Coronary artery (tissue), 2 donors: ENCODE results near the gene IP6K1.
A peak's percentile ranks its signal among the peaks of the same experiment; 100 is the strongest.
"Not testable (repeated sequence)": the region's sequence is repeated elsewhere in the genome, so short reads cannot be mapped to it uniquely, and the experiment has no call there.

Experiments used
- DNase-seq: peaks from one replicate; pipeline ENCODE4 v3.0.0-alpha.2; 2017; ENCODE audit warnings: low spot score
- H3K27ac ChIP-seq, 2 donors: fragments of 200-600 bp; sonication (generic); one replicate each; pipeline ENCODE4 v1.5.1; 2016 to 2019
- H3K4me3 ChIP-seq: fragments of 200-600 bp; sonication (generic); 2 replicates; pipeline ENCODE4 v1.5.1; 2016; ENCODE audit warnings: mild to moderate bottlenecking, moderate library complexity
- TF ChIP-seq, protein P1 (sequence below): fragments of 200-600 bp; sonication (generic); IDR thresholded peaks from one replicate; pipeline ENCODE4 v1.5.1; 2019; ENCODE audit warnings: antibody characterized with exemption

Gene IP6K1

DNA sequence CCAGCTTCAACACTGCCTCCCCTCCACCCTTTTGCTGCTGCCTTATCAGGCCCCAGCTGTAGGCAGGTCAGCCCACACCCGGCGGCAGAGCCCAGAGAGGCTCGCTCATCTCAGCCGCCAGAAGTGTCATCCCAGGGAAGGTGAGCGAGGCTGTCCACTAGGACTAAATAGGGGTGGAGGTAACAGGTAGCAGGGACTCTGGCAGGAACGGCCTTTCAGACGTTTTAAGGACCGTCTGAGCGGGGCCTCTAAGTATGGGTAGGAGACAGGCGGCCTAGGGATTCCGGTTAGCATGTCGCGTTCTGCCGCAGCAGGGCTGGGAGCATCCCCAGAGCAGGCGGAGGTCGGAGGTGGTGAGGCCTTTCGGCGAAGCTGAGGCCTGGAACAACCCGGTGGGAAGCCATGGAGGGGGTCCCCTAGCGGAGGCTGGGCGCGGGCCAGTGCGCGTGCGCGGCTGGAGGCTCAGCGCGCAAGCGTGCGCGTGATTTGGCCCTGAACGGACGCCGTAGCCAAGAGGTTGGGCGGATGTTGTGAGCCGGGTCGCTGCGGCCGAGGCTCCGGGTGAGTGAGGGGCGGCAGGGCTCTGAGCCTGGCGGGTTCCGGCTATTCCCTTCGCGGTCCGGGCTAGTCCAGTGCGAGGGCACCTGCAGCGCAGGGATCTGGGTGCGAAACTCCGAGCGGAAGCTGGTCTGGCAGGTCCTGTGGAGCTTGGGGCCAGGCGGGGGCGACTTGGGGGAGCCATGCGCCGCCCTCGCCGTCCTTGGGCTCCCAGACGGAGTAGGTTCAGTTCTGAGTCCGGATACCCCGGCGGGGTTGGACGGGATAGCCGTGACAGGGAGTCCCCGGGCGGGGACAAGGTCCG is 97.1 kb downstream of the IP6K1 start, which contains the start of the genes MST1 and RNF123:
TSS of gene MST1 (minus strand) at position 429 of the 862 bp plus-strand sequence. CDS start 783 bp downstream, outside the sequence.
TSS of gene RNF123 (plus strand) at position 512 of the 862 bp plus-strand sequence. CDS start 1,609 bp downstream, outside the sequence.
- TF ChIP-seq, protein P1, sequence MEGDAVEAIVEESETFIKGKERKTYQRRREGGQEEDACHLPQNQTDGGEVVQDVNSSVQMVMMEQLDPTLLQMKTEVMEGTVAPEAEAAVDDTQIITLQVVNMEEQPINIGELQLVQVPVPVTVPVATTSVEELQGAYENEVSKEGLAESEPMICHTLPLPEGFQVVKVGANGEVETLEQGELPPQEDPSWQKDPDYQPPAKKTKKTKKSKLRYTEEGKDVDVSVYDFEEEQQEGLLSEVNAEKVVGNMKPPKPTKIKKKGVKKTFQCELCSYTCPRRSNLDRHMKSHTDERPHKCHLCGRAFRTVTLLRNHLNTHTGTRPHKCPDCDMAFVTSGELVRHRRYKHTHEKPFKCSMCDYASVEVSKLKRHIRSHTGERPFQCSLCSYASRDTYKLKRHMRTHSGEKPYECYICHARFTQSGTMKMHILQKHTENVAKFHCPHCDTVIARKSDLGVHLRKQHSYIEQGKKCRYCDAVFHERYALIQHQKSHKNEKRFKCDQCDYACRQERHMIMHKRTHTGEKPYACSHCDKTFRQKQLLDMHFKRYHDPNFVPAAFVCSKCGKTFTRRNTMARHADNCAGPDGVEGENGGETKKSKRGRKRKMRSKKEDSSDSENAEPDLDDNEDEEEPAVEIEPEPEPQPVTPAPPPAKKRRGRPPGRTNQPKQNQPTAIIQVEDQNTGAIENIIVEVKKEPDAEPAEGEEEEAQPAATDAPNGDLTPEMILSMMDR: no peak
- peak within 1 kb of the TSS; percentile 50 to 76 for H3K27ac ChIP-seq
- peak; percentile 89 for DNase-seq

DNA sequence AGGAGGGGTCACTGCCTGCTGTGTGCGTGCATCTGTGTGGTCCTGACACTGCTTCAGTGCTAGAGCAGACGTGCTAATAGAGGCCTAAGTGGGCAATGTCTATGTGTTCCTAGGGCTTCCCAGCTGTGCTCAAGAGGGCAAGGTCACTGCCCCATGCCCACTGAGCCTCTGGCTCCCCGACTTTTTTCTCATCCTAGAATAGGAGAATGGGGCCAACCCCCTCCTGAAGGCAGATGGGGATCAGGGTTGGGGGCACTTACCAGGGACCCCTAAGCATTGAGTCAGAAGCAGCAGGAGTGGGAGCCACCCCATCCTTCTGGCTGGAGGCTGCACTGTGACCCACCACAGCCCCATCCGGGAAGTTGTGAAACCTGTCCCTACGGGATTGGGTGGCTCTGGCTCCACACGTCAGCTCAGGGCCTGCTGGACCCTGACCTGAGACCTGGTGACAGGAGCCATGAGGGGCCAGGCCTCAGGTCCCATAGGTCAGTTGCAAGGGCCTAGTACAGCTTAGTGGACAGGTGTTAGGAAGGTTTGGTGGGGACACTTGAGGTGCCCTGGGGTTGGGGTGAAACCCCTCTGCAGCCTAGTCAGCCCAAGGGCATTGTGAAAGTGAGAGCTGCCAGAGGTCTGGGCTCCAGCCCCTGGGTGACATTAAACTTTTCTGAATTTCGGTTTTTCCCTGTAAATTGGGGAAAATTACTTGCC is 97.8 kb downstream of the IP6K1 start:
- not testable (repeated sequence) for DNase-seq
- Histone ChIP-seq H3K27ac (peak overlapping the region; percentile 50 to 76), H3K4me3 (peak overlapping the region; percentile 85)

More for the DNA sequence above, 97.1 kb downstream of the IP6K1 start, which contains the start of the genes MST1 and RNF123:
- H3K4me3 ChIP-seq: peak within 1 kb of the TSS; percentile 85

DNA sequence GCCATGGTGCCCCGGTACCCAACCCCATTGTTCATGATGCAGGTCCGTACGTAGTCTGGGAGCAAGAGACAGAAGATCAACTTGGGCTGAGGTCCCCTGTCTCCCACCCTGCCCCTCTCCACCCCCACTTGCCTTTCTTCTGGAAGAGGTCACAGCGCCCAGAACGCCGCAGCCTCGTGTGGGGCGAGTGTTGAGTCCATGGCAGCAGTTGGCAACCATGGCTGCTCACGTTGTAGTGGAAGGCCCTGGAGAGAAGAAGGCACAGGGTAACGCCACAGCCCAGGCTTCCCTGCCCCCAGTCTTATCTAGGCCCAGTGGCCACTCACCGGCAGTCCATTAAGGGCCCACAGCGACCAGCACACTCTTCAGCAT is 98.9 kb downstream of the IP6K1 start:
- Histone ChIP-seq H3K4me3 (peak overlapping the region; percentile 63), H3K27ac (peak overlapping the region in 1 of 2 donors; percentile 32)
- not testable (repeated sequence) for DNase-seq

DNA sequence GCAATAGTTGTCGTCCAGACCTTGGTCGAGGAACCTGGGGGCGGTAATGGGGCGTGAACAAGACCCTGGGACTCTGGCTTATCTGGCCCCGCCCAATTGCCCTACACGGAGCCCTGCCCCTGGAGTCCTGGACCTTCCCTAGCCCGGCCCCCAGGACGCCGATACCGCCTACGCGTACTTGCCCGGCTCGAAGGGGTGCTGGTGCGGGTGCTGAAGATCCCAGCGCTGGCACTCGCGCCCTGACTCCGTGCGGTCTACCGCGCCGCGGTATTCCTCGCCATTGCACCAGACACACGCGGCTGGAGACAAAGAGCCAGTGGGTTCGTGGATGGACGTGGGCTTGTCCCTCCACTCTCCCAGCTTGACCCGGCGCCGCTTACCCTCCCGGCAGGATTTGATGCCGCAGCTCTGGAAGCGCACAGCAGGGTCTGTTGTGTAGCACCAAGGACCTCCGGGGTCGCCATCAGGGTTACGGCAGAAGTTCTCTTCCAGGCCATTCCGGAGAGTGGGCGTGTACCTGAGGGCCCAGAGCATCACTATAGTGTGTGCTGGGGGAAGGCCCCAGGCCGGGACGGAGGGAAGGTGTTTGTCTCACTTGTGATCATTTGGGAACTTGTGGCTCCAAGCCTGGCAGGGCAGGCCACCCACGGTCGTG is 99.4 kb downstream of the IP6K1 start:
- peak overlapping the region in 1 of 2 donors; percentile 32 for H3K27ac ChIP-seq
- not testable (repeated sequence) for DNase-seq
- H3K4me3 ChIP-seq: peak overlapping the region; percentile 63

DNA sequence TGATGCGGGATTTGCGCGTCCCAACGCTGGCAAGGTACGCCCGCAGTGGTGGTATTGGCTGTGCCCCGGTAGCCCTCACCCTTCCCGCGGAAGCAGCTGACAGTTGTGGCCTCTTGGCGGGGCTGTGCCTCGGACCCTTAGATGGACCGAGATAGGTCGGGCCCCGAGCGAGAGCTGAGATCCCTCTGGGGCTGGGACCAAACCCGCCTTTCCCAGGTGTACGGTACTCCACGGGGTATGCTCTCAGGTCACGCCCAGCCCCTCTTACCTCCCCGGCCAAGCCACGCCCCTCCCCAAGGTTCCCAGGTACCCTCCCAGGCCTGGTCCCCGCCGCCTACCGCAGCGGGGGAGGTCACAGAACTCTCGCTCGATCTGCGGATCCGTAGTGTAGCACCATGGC is 100.0 kb downstream of the IP6K1 start:
- not testable (repeated sequence) for H3K27ac ChIP-seq, DNase-seq
- peak overlapping the region; percentile 63 for H3K4me3 ChIP-seq

DNA sequence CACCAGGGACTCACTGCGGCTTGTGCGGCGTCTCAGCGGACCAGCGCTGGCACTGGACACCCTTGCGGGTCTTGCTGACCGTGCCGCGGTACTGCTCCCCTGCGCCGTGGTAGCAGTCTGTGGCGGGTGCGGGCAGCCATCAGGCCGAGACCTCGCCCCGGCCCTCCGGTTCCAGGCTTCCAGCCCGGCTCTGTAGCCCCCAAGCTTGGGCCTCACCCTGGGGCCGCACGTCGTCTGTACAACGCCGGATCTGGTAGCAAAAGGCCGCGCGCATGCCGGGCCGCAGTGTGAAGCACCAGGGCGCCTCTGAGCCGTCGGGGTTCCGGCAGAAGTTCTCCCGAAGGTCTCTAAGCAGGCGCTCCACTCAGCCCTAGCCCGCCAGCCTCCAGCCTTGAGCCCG is 100.5 kb downstream of the IP6K1 start:
- peak overlapping the region; percentile 63 for H3K4me3 ChIP-seq
- not testable (repeated sequence) for H3K27ac ChIP-seq, DNase-seq

DNA sequence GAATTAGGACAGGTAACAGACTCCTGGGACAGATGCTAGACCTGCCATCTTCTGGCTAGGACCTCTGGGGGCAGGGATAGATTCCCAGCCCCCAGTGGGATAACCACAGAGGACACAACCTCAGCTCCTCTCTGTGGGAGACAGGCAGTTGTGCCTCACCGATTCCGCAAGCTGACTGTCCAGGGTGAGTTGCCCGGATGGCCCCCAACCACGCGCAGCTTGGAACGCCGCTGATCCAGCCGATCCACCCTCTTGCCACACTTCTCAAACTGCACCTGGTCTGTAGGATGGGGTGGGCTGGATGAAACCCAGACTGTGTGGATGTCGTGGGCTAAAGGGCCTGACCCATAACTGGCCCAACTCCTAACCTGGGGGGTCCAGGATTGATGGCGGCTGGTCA is 101.2 kb downstream of the IP6K1 start:
- DNase-seq, H3K4me3 ChIP-seq, H3K27ac ChIP-seq: not testable (repeated sequence)

DNA sequence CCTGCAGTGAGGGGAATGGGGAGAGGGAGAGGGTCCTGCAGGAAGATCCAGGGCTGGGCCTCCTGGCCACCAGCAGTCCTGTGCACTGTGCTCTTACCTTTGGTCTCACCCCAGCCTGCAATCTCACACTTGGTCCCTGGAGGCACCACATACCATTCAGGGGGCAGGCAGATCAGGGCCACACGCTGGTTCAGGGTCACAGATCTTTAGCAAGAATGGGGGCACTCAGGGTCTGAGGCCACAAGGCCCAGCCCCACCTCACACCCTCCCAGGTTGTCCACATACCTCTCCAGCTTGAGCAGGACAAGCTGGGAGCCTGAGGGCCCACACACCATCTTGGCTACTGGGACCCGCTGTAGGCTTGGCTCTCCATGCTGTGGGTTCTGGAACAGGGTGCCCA is 101.9 kb downstream of the IP6K1 start:
- H3K4me3 ChIP-seq, H3K27ac ChIP-seq, DNase-seq: not testable (repeated sequence)

DNA sequence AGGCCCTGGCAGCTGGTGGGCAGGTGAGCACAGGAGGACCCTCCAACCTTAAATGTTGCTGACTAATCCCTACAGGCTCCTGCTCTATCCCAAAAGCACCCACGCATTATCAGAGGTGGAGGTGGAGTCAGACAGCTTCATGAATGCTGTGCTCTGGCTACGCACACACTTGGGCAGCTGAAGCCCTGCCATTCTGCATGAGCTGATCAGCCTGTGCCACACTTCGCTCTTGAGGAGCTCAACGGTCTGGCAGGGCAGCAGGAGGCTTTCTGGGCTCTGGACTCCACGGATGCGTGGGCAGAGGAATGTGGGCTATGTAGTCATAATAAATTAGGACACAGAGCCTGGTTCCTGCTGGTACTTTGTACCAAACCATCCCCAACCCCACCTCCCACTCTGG is 103.2 kb downstream of the IP6K1 start:
- TF ChIP-seq, protein P1: no peak
- DNase-seq: no peak
- H3K4me3 ChIP-seq: no peak overlapping the region
- no peak overlapping the region for H3K27ac ChIP-seq

DNA sequence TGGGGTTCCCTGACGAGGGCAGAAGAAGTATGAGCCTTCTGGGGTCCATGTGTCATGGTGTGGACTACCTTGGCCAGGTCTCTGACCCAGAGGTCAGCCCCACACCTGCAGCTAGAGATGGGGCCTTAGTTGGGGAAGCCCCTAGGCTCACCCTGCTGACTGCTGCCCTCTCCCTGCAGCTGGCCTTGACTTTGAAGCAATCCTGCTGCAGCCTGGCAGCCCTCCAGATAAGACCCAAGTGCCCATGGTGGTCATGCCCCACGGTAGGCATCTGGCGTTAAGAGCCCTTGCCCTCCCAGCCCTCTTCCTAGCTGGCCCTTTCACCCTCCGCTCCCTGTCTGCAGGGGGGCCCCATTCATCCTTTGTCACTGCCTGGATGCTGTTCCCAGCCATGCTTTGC is 104.8 kb downstream of the IP6K1 start:
- Histone ChIP-seq H3K27ac (no peak overlapping the region), H3K4me3 (no peak overlapping the region)
- DNase-seq: no peak
- TF ChIP-seq, protein P1: no peak
